A673 (cell line): ENCODE measurements around the gene RALA.

Experiments used
- EZH2 ChIP-seq: fragments of 200-600 bp; sonication (generic); IDR thresholded peaks from 2 replicates; pipeline ENCODE4 v1.6.1; 2017; ENCODE audit warnings: borderline replicate concordance, low read depth, mild to moderate bottlenecking, mixed read lengths, antibody characterized with exemption, low read length; ENCODE audit not compliant: poor library complexity, severe bottlenecking
- TF ChIP-seq, protein P1 (sequence below): fragments of 300-800, 200-600 bp; sonication (generic); conservative IDR thresholded peaks from 2 replicates; pipeline ENCODE4 v1.5.1; 2017; ENCODE audit warnings: low read depth, mild to moderate bottlenecking, antibody characterized with exemption, low read length, moderate library complexity, mixed read lengths

DNA sequence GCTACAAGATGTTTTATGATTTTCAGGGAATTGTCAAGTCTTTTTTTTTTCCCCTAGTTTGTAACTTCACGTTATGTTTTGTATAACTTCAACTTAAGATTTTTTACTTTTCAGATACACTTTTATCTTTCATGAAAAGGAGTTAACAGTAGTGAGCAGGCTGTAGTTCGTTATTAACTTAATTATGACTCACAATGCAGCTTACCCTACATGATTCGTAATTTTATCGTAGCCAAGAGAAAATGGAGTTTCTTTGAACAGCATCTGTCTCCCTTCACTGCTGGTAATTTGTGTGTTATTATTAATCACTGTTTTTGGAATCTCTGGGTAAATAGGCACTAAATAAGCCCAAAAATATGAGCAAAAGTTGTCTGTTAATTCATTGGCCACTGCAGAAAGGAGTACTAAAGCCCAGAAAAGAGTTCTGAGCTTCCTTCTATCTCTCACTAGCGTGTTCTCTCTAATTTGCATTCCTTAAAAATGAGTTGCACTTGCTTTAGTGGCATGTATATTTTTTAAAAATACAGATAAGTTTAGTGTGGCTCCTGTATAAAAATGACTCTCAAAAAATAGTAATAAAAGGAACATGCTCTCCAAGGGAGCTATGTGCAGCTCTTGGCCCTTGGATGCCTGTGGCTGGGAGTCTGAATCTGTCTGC is 36.1 kb downstream of the RALA start:
- no peak for TF ChIP-seq EZH2
- TF ChIP-seq, protein P1, sequence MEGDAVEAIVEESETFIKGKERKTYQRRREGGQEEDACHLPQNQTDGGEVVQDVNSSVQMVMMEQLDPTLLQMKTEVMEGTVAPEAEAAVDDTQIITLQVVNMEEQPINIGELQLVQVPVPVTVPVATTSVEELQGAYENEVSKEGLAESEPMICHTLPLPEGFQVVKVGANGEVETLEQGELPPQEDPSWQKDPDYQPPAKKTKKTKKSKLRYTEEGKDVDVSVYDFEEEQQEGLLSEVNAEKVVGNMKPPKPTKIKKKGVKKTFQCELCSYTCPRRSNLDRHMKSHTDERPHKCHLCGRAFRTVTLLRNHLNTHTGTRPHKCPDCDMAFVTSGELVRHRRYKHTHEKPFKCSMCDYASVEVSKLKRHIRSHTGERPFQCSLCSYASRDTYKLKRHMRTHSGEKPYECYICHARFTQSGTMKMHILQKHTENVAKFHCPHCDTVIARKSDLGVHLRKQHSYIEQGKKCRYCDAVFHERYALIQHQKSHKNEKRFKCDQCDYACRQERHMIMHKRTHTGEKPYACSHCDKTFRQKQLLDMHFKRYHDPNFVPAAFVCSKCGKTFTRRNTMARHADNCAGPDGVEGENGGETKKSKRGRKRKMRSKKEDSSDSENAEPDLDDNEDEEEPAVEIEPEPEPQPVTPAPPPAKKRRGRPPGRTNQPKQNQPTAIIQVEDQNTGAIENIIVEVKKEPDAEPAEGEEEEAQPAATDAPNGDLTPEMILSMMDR, result no peak
